ENCODE data around the gene PRLR.

PRLR gene

GRCh38 chr5:35159370-35159742 is 70.9 kb downstream of the PRLR start:
- Histone ChIP-seq H2BK5ac (ENCODE audit: low read depth, low read length, poor library complexity, severe bottlenecking) (no peak overlapping the region), H2AFZ (ENCODE audit: low read depth, low read length) (no peak overlapping the region), H4K91ac (ENCODE audit: low read length) (no peak overlapping the region), H3K79me1 (replicated peaks; ENCODE audit: low read length, poor library complexity, severe bottlenecking) (no peaks in the 10 kb centered on the region), H4K8ac (ENCODE audit: low read length) (no peak overlapping the region), H3K9ac (ENCODE audit: low read length) (no peak overlapping the region), H3K9me3 (ENCODE audit: control insufficient read depth, low read length) (no peaks in the 10 kb centered on the region), H2BK12ac (ENCODE audit: low read length in 2 of 2) (no peak overlapping the region), H3K14ac (ENCODE audit: low read length in 2 of 2) (no peak overlapping the region), H3K27me3 (ENCODE audit: control insufficient read depth in 1 of 2, insufficient read depth in 1 of 2, low read length in 2 of 2) (no peaks in the 10 kb centered on the region), H3K27ac (ENCODE audit: low read length, poor library complexity, severe bottlenecking) (no peak overlapping the region), H3K4ac (ENCODE audit: low read depth in 1 of 2, low read length in 2 of 2) (no peak overlapping the region), H3K18ac (ENCODE audit: low read depth in 1 of 2, low read length in 2 of 2) (no peak overlapping the region), H3K4me1 (ENCODE audit: control insufficient read depth, insufficient read depth, low read depth, low read length) (no peaks in the 10 kb centered on the region), H3K4me2 (ENCODE audit: low read length, poor library complexity, severe bottlenecking) (no peak overlapping the region), H2AK5ac (ENCODE audit: low read length, severe bottlenecking) (no peak overlapping the region), H3K23ac (ENCODE audit: low read length in 2 of 2) (no peak overlapping the region), H3K4me3 (ENCODE audit: insufficient read depth in 1 of 2, low read depth in 1 of 2, low read length in 2 of 2) (no peak overlapping the region), H2BK120ac (ENCODE audit: low read depth, low read length) (no peak overlapping the region), H3K36me3 (ENCODE audit: control insufficient read depth in 1 of 2, insufficient read depth in 2 of 2, low read depth in 1 of 2, low read length in 2 of 2) (no peaks in the 10 kb centered on the region), H2BK15ac (ENCODE audit: low read depth, poor library complexity, severe bottlenecking) (no peak overlapping the region)
- WGBS, result 19% methylated on average over 2 of the region's 2 CpGs
- peak; percentile 54 for DNase-seq

GRCh38 chr5:35158622-35159369 is 71.5 kb downstream of the PRLR start:
- no peak overlapping the region for H3K4ac ChIP-seq (ENCODE audit: low read depth in 1 of 2, low read length in 2 of 2)
- H4K91ac ChIP-seq (ENCODE audit: low read length), result no peak overlapping the region
- DNase-seq, result peak; percentile 35
- no peak overlapping the region for H3K18ac ChIP-seq (ENCODE audit: low read depth in 1 of 2, low read length in 2 of 2)
- H2AK5ac ChIP-seq (ENCODE audit: low read length, severe bottlenecking), result no peak overlapping the region
- H3K4me1 ChIP-seq (ENCODE audit: control insufficient read depth, insufficient read depth, low read depth, low read length), result no peaks in the 10 kb centered on the region
- no peak overlapping the region for H2BK5ac ChIP-seq (ENCODE audit: low read depth, low read length, poor library complexity, severe bottlenecking)
- H3K9ac ChIP-seq (ENCODE audit: low read length), result no peak overlapping the region
- no peak overlapping the region for H3K4me2 ChIP-seq (ENCODE audit: low read length, poor library complexity, severe bottlenecking)
- H4K8ac ChIP-seq (ENCODE audit: low read length), result peak overlapping the region; percentile 9
- no peaks in the 10 kb centered on the region for H3K79me1 ChIP-seq (replicated peaks; ENCODE audit: low read length, poor library complexity, severe bottlenecking)
- no peak overlapping the region for H3K23ac ChIP-seq (ENCODE audit: low read length in 2 of 2)
- 34% methylated on average over 7 of the region's 7 CpGs for whole genome bisulfite sequencing
- H2BK12ac ChIP-seq (ENCODE audit: low read length in 2 of 2), result no peak overlapping the region
- no peaks in the 10 kb centered on the region for H3K9me3 ChIP-seq (ENCODE audit: control insufficient read depth, low read length)
- H3K27me3 ChIP-seq (ENCODE audit: control insufficient read depth in 1 of 2, insufficient read depth in 1 of 2, low read length in 2 of 2), result no peaks in the 10 kb centered on the region
- H2BK120ac ChIP-seq (ENCODE audit: low read depth, low read length), result no peak overlapping the region
- H3K4me3 ChIP-seq (ENCODE audit: insufficient read depth in 1 of 2, low read depth in 1 of 2, low read length in 2 of 2), result no peak overlapping the region
- H3K36me3 ChIP-seq (ENCODE audit: control insufficient read depth in 1 of 2, insufficient read depth in 2 of 2, low read depth in 1 of 2, low read length in 2 of 2), result no peaks in the 10 kb centered on the region
- H3K14ac ChIP-seq (ENCODE audit: low read length in 2 of 2), result no peak overlapping the region
- no peak overlapping the region for H2AFZ ChIP-seq (ENCODE audit: low read depth, low read length)
- H3K27ac ChIP-seq (ENCODE audit: low read length, poor library complexity, severe bottlenecking), result no peak overlapping the region
- no peak overlapping the region for H2BK15ac ChIP-seq (ENCODE audit: low read depth, poor library complexity, severe bottlenecking)

GRCh38 chr5:35158204-35158603 is 72.1 kb downstream of the PRLR start:
- Histone ChIP-seq H2AK5ac (ENCODE audit: low read length, severe bottlenecking) (no peak overlapping the region), H3K23ac (ENCODE audit: low read length in 2 of 2) (no peak overlapping the region), H4K91ac (ENCODE audit: low read length) (no peak overlapping the region), H2BK12ac (ENCODE audit: low read length in 2 of 2) (no peak overlapping the region), H3K4me1 (ENCODE audit: control insufficient read depth, insufficient read depth, low read depth, low read length) (no peaks in the 10 kb centered on the region), H3K9me3 (ENCODE audit: control insufficient read depth, low read length) (no peaks in the 10 kb centered on the region), H3K79me1 (replicated peaks; ENCODE audit: low read length, poor library complexity, severe bottlenecking) (no peaks in the 10 kb centered on the region), H3K4me2 (ENCODE audit: low read length, poor library complexity, severe bottlenecking) (no peak overlapping the region), H2BK5ac (ENCODE audit: low read depth, low read length, poor library complexity, severe bottlenecking) (no peak overlapping the region), H2BK15ac (ENCODE audit: low read depth, poor library complexity, severe bottlenecking) (no peak overlapping the region), H3K27me3 (ENCODE audit: control insufficient read depth in 1 of 2, insufficient read depth in 1 of 2, low read length in 2 of 2) (no peaks in the 10 kb centered on the region), H3K9ac (ENCODE audit: low read length) (no peak overlapping the region), H3K4me3 (ENCODE audit: insufficient read depth in 1 of 2, low read depth in 1 of 2, low read length in 2 of 2) (no peak overlapping the region), H3K18ac (ENCODE audit: low read depth in 1 of 2, low read length in 2 of 2) (no peak overlapping the region), H3K27ac (ENCODE audit: low read length, poor library complexity, severe bottlenecking) (no peak overlapping the region), H2BK120ac (ENCODE audit: low read depth, low read length) (no peak overlapping the region), H3K36me3 (ENCODE audit: control insufficient read depth in 1 of 2, insufficient read depth in 2 of 2, low read depth in 1 of 2, low read length in 2 of 2) (no peaks in the 10 kb centered on the region), H3K14ac (ENCODE audit: low read length in 2 of 2) (no peak overlapping the region), H4K8ac (ENCODE audit: low read length) (no peak overlapping the region), H3K4ac (ENCODE audit: low read depth in 1 of 2, low read length in 2 of 2) (no peak overlapping the region), H2AFZ (ENCODE audit: low read depth, low read length) (no peak overlapping the region)
- DNase-seq, result no peak
- WGBS, result 43% methylated on average over 3 of the region's 3 CpGs

GRCh38 chr5:35153375-35153932 is 76.8 kb downstream of the PRLR start:
- H2AFZ ChIP-seq (ENCODE audit: low read depth, low read length), result no peak overlapping the region
- no peak overlapping the region for H3K18ac ChIP-seq (ENCODE audit: low read depth in 1 of 2, low read length in 2 of 2)
- H2BK15ac ChIP-seq (ENCODE audit: low read depth, poor library complexity, severe bottlenecking), result no peak overlapping the region
- no peaks in the 10 kb centered on the region for H3K4me1 ChIP-seq (ENCODE audit: control insufficient read depth, insufficient read depth, low read depth, low read length)
- no peak overlapping the region for H3K4me3 ChIP-seq (ENCODE audit: insufficient read depth in 1 of 2, low read depth in 1 of 2, low read length in 2 of 2)
- 92% methylated on average over 1 of the region's 2 CpGs for WGBS
- no peaks in the 10 kb centered on the region for H3K27me3 ChIP-seq (ENCODE audit: control insufficient read depth in 1 of 2, insufficient read depth in 1 of 2, low read length in 2 of 2)
- no peak overlapping the region for H3K4ac ChIP-seq (ENCODE audit: low read depth in 1 of 2, low read length in 2 of 2)
- no peak overlapping the region for H3K14ac ChIP-seq (ENCODE audit: low read length in 2 of 2)
- no peak overlapping the region for H4K91ac ChIP-seq (ENCODE audit: low read length)
- H3K27ac ChIP-seq (ENCODE audit: low read length, poor library complexity, severe bottlenecking), result no peak overlapping the region
- H3K9me3 ChIP-seq (ENCODE audit: control insufficient read depth, low read length), result no peaks in the 10 kb centered on the region
- H3K23ac ChIP-seq (ENCODE audit: low read length in 2 of 2), result no peak overlapping the region
- no peak overlapping the region for H2BK12ac ChIP-seq (ENCODE audit: low read length in 2 of 2)
- no peak overlapping the region for H3K4me2 ChIP-seq (ENCODE audit: low read length, poor library complexity, severe bottlenecking)
- H3K36me3 ChIP-seq (ENCODE audit: control insufficient read depth in 1 of 2, insufficient read depth in 2 of 2, low read depth in 1 of 2, low read length in 2 of 2), result no peaks in the 10 kb centered on the region
- DNase-seq, result no peak
- H2BK120ac ChIP-seq (ENCODE audit: low read depth, low read length), result no peak overlapping the region
- H3K79me1 ChIP-seq (replicated peaks; ENCODE audit: low read length, poor library complexity, severe bottlenecking), result no peaks in the 10 kb centered on the region
- H3K9ac ChIP-seq (ENCODE audit: low read length), result no peak overlapping the region
- no peak overlapping the region for H2BK5ac ChIP-seq (ENCODE audit: low read depth, low read length, poor library complexity, severe bottlenecking)
- no peak overlapping the region for H4K8ac ChIP-seq (ENCODE audit: low read length)
- H2AK5ac ChIP-seq (ENCODE audit: low read length, severe bottlenecking), result no peak overlapping the region

Measured in mesenchymal stem cell (in vitro differentiated cells and primary cell).